Neuronal stem cell (in vitro differentiated cells): ENCODE measurements around the gene PTPN20.

Experiments
- DNase-seq: peaks from one replicate; pipeline ENCODE4 v3.0.0-alpha.2; 2013; ENCODE audit warnings: low spot score
- H2AFZ ChIP-seq: one replicate; pipeline ENCODE4 v1.6.1; 2013; ENCODE audit warnings: mild to moderate bottlenecking, low read length, inconsistent platforms
- H2AK5ac ChIP-seq: 2 replicates; pipeline ENCODE4 v1.6.1; 2013; ENCODE audit warnings: low read depth, mild to moderate bottlenecking, inconsistent platforms, low read length, moderate library complexity, mixed read lengths
- H2BK120ac ChIP-seq: 2 replicates; pipeline ENCODE4 v1.6.1; 2013; ENCODE audit warnings: low read depth, mild to moderate bottlenecking, inconsistent platforms, low read length, moderate library complexity, mixed read lengths
- H2BK12ac ChIP-seq: one replicate; pipeline ENCODE4 v1.6.1; 2013; ENCODE audit warnings: low read length, inconsistent platforms
- H2BK15ac ChIP-seq: 2 replicates; pipeline ENCODE4 v1.6.1; 2013; ENCODE audit warnings: mild to moderate bottlenecking, low read length, inconsistent platforms, mixed read lengths
- H2BK5ac ChIP-seq: one replicate; pipeline ENCODE4 v1.6.1; 2013; ENCODE audit warnings: inconsistent platforms, mild to moderate bottlenecking, low read length, moderate library complexity
- H3K14ac ChIP-seq: one replicate; pipeline ENCODE4 v1.6.1; 2013; ENCODE audit warnings: low read length, inconsistent platforms
- H3K18ac ChIP-seq: 2 replicates; pipeline ENCODE4 v1.6.1; 2013; ENCODE audit warnings: low read length, inconsistent platforms
- H3K23ac ChIP-seq: 2 replicates; pipeline ENCODE4 v1.6.1; 2013; ENCODE audit warnings: low read depth, mild to moderate bottlenecking, mixed read lengths, low read length, inconsistent platforms; ENCODE audit not compliant: poor library complexity
- H3K27ac ChIP-seq: replicated peaks from 3 replicates; pipeline ENCODE4 v1.5.1; 2013; ENCODE audit warnings: low read length, inconsistent platforms
- H3K27me3 ChIP-seq, 3 experiments: 2 replicates each; pipeline ENCODE4 v1.6.1; 2013; ENCODE audit warnings: low read length in 3 of 3, mild to moderate bottlenecking in 2 of 3, inconsistent platforms in 1 of 3, low read depth in 1 of 3, mixed read lengths in 1 of 3, moderate library complexity in 1 of 3; ENCODE audit not compliant: control insufficient read depth in 3 of 3, insufficient read depth in 3 of 3
- H3K36me3 ChIP-seq, 2 donors: replicated peaks in 1 of 2; 2 replicates each; pipeline ENCODE4 v1.6.1; 2013; ENCODE audit warnings: low read length in 2 of 2; ENCODE audit not compliant: control insufficient read depth in 2 of 2, insufficient read depth in 2 of 2
- H3K4ac ChIP-seq: 2 replicates; pipeline ENCODE4 v1.6.1; 2013; ENCODE audit warnings: inconsistent platforms, mild to moderate bottlenecking, low read length, moderate library complexity
- H3K4me1 ChIP-seq, 2 donors: 1 replicate in 1 of 2; 2 replicates in 1 of 2; pipeline ENCODE4 v1.6.1; 2013; ENCODE audit warnings: low read length in 2 of 2, low read depth in 1 of 2; ENCODE audit not compliant: control insufficient read depth in 2 of 2, insufficient read depth in 1 of 2
- H3K4me2 ChIP-seq: one replicate; pipeline ENCODE4 v1.6.1; 2013; ENCODE audit warnings: mild to moderate bottlenecking, low read length, inconsistent platforms; ENCODE audit not compliant: insufficient read depth, poor library complexity, severe bottlenecking
- H3K4me3 ChIP-seq, 2 donors: 2 replicates each; pipeline ENCODE4 v1.5.1; 2013; ENCODE audit warnings: low read length in 2 of 2, mild to moderate bottlenecking in 2 of 2, inconsistent platforms in 1 of 2, moderate library complexity in 1 of 2
- H3K79me1 ChIP-seq: one replicate; pipeline ENCODE4 v1.6.1; 2013; ENCODE audit warnings: low read depth, mild to moderate bottlenecking, inconsistent platforms, low read length, moderate library complexity
- H3K9ac ChIP-seq: one replicate; pipeline ENCODE4 v1.6.1; 2013; ENCODE audit warnings: mild to moderate bottlenecking, low read depth, low read length, inconsistent platforms; ENCODE audit not compliant: poor library complexity
- H3K9me3 ChIP-seq, 2 donors: replicated peaks in 1 of 2; 2 replicates each; pipeline versions ENCODE3 to v1.6.1; 2013; ENCODE audit warnings: low read length in 2 of 2, mild to moderate bottlenecking in 2 of 2, inconsistent platforms in 1 of 2, low read depth in 1 of 2, mixed read lengths in 1 of 2, moderate library complexity in 1 of 2; ENCODE audit not compliant: control insufficient read depth in 2 of 2, insufficient read depth in 1 of 2
- H4K8ac ChIP-seq: one replicate; pipeline ENCODE4 v1.6.1; 2013; ENCODE audit warnings: low read depth, mild to moderate bottlenecking, inconsistent platforms, low read length, moderate library complexity
- H4K91ac ChIP-seq: one replicate; pipeline ENCODE4 v1.6.1; 2013; ENCODE audit warnings: low read length, low read depth, mild to moderate bottlenecking, inconsistent platforms; ENCODE audit not compliant: poor library complexity
- WGBS, 2 donors: extraction: QIAGEN DNeasy Blood & Tissue Kit; methylation state at CpG; one replicate each; pipeline ENCODE4 v1.1.7; 2013; ENCODE audit warnings: missing lambda C conversion rate in 2 of 2, mixed read lengths in 1 of 2; ENCODE audit not compliant: insufficient read length in 2 of 2, insufficient replicate concordance in 1 of 2; ENCODE audit errors: extremely low coverage in 2 of 2; 5-methylcytosine and 5-hydroxymethylcytosine counted together

PTPN20 gene

DNA sequence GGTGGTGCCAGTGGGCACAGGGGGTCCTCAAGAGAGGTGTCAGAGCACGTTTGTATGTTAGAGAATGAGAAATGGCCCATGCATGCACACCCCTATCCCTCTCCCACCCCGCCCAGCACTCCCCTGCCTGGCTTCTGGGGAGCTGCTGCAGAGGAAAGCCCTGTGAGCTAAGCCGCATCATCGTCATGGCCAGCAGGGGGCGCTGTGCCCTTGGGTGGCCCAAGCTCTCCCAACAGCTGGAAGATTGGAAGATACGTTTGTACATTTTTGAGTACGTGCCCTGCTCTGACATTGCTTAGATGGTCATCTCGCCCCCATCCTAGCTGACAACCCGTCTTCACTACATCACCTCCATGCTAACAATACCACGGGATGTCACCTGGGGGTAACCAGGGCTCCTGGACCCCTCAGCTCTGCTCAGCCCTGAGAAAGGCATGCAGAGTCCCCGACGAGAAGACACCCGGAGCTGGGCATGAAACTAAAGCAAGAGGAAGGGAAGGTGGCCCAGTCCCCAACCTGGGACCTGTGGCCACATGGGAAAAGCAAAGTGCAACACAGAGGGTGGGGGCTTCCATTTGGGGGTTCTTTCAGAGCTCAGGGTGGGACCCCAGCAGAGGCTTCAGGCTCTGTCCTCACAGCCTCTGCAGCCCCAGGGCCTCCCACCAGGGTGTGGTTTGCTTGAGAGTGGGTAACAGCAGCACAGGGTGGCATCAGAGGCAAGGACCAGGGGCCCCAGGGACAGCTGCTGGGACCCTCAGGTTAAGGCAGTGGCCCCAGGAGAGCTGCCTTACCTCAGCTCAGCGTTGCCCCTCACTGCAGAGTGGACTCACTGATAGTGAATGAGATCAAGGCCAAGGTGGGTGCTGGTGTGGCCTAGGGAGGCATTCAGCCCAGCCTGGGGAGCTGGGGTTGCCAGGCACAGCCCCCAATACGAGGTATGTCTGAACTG, 136.6 kb downstream of the PTPN20 start:
- Histone ChIP-seq H3K27me3 (no peaks in the 10 kb centered on the region), H4K91ac (no peak overlapping the region), H3K23ac (peak overlapping the region; percentile 62), H2BK120ac (peak overlapping the region; percentile 24), H3K9ac (no peak overlapping the region), H3K79me1 (no peaks in the 10 kb centered on the region), H2AK5ac (peak overlapping the region; percentile 61), H3K4me3 (no peak overlapping the region), H3K4me2 (no peak overlapping the region), H3K14ac (no peak overlapping the region), H3K4ac (no peak overlapping the region), H2AFZ (peak overlapping the region; percentile 42), H3K27ac (no peak overlapping the region), H2BK12ac (no peak overlapping the region), H4K8ac (no peak overlapping the region), H3K4me1 (peaks cover 1 to 5% of the 10 kb centered on the region in 2 donors), H3K9me3 (no peaks in the 10 kb centered on the region), H2BK15ac (peak overlapping the region; percentile 56), H2BK5ac (no peak overlapping the region), H3K36me3 (no peaks in the 10 kb centered on the region), H3K18ac (peak overlapping the region; percentile 59)
- DNase-seq = peak; percentile 72
- no CpG with 5 or more reads among the region's 15 CpGs for WGBS, 2 donors

DNA sequence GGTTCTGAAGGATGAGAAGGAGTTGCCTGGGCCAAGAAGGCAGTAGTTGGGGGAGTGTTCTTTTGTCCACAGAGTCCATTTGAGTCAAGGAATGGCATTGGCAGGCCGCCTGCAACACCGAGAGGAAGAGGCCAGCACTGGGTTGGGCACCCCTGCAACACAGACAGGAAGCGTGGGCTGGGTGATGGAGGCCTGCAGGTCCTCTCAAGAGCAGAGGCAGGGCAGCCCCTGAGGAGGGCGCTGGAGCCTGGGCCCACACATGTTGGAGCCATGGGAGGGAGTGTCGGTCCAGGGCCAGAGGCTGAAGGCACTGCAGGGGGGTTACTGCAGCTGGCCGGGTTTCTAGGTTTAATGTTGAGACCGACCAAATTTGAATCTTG, 137.3 kb downstream of the PTPN20 start:
- DNase-seq = no peak
- no peaks in the 10 kb centered on the region for H3K9me3 ChIP-seq
- no peak overlapping the region for H3K4me2 ChIP-seq
- H3K4me1 ChIP-seq = peaks cover 1 to 11% of the 10 kb centered on the region in 2 donors
- H3K4me3 ChIP-seq = no peak overlapping the region
- peak overlapping the region; percentile 42 for H2AFZ ChIP-seq
- H3K9ac ChIP-seq = no peak overlapping the region
- H3K27me3 ChIP-seq = no peaks in the 10 kb centered on the region
- no peak overlapping the region for H4K91ac ChIP-seq
- H2BK5ac ChIP-seq = no peak overlapping the region
- H2AK5ac ChIP-seq = peak overlapping the region; percentile 28
- H2BK12ac ChIP-seq = no peak overlapping the region
- no peak overlapping the region for H3K27ac ChIP-seq
- no peak overlapping the region for H3K4ac ChIP-seq
- no peaks in the 10 kb centered on the region for H3K79me1 ChIP-seq
- H3K14ac ChIP-seq = no peak overlapping the region
- no peak overlapping the region for H4K8ac ChIP-seq
- H2BK15ac ChIP-seq = peak overlapping the region; percentile 56
- no peaks in the 10 kb centered on the region for H3K36me3 ChIP-seq
- no CpG with 5 or more reads among the region's 7 CpGs for WGBS, 2 donors
- peak overlapping the region; percentile 24 for H2BK120ac ChIP-seq
- no peak overlapping the region for H3K23ac ChIP-seq
- H3K18ac ChIP-seq = peak overlapping the region; percentile 82

DNA sequence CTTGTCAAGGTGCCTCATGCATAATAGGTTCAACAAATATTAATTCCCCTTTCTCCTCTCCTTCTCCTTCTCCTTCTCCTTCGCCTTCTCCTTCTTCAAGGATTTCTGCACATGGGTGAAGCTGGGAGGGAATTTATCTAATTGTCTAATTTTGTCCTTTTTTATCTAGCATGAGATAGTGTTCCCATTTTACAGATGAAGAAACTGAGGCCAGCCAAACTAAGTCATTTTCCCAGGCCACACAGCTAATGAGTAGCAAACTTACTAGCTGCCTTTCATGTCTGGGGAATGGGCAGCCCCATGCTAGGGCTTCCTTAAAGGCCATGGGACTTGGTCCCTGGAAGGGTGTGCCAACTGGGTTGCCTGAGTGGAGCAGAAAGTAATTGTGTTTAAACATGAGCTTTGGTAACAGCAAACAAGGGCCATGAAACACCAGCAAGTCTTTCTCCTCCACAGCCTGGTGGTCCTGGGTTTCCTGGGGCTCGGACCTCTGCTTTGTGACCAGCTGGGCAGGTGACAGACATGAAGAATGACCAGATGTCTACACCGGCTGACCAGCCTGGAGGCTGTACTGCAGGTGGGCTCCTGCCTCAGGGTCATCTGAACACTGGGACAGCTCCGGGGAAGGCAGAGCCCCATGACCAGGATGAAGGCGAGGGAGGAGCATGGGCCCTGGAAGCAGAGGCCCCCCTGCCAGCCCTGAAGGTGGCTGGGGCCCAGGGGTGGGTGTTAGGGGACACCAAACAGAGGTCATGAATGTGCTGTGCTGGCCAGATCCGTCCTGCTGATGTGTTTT, 138.0 kb downstream of the PTPN20 start:
- Histone ChIP-seq H3K4me1 (peaks cover 1 to 11% of the 10 kb centered on the region in 2 donors), H3K36me3 (no peaks in the 10 kb centered on the region), H3K23ac (no peak overlapping the region), H3K14ac (no peak overlapping the region), H3K9me3 (no peaks in the 10 kb centered on the region), H3K4me2 (no peak overlapping the region), H3K27me3 (no peaks in the 10 kb centered on the region), H2BK5ac (no peak overlapping the region), H2BK12ac (no peak overlapping the region), H3K79me1 (no peaks in the 10 kb centered on the region), H3K9ac (no peak overlapping the region), H3K4ac (no peak overlapping the region), H3K4me3 (no peak overlapping the region), H4K8ac (no peak overlapping the region), H2AK5ac (no peak overlapping the region), H3K18ac (no peak overlapping the region), H2BK120ac (no peak overlapping the region), H2AFZ (no peak overlapping the region), H3K27ac (no peak overlapping the region), H4K91ac (no peak overlapping the region), H2BK15ac (no peak overlapping the region)
- WGBS, 2 donors = no CpG with 5 or more reads among the region's 6 CpGs
- no peak for DNase-seq

DNA sequence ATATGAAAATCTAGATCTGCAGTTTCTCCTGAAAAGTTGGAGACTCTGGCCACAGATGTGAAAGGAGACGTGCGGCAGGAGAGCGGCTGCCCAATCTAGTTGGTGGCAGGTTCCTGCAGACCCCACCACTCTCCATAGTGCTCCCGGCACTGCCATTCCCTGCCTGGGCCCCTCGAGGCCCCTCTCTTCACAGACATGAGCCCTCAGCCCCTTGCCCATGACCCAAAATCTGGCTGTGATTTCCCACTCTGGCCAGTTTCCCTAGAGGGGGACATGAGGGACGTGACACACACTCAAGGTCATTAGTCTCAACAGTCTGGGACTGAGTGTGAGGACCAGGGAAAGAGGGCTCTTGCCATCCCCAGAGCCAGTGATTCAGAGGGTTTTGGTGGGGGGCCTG, 138.7 kb downstream of the PTPN20 start:
- Histone ChIP-seq H4K8ac (no peak overlapping the region), H3K36me3 (no peaks in the 10 kb centered on the region), H3K79me1 (no peaks in the 10 kb centered on the region), H3K27ac (no peak overlapping the region), H3K4me3 (no peak overlapping the region), H3K4ac (no peak overlapping the region), H3K18ac (no peak overlapping the region), H2BK12ac (no peak overlapping the region), H3K4me1 (peaks cover 1 to 11% of the 10 kb centered on the region in 2 donors), H3K27me3 (no peaks in the 10 kb centered on the region), H3K14ac (no peak overlapping the region), H3K4me2 (no peak overlapping the region), H3K23ac (no peak overlapping the region), H2BK120ac (no peak overlapping the region), H3K9me3 (no peaks in the 10 kb centered on the region), H2BK5ac (no peak overlapping the region), H2BK15ac (no peak overlapping the region), H2AFZ (no peak overlapping the region), H3K9ac (no peak overlapping the region), H2AK5ac (no peak overlapping the region), H4K91ac (no peak overlapping the region)
- DNase-seq = no peak
- no CpG with 5 or more reads among the region's 6 CpGs for WGBS, 2 donors
